NCI-H1417 treated with DMSO at 0.1 percent for 48 hours (cell line): Measurements from ENCODE around the gene PAQR8.
A peak's percentile ranks its signal among the peaks of the same experiment; 100 is the strongest.
"Not testable (repeated sequence)": the region's sequence is repeated elsewhere in the genome, so short reads cannot be mapped to it uniquely, and the experiment has no call there.

Source experiments
- DNase-seq: peaks from one replicate; lab custom pipeline; 2025; lab: John Stamatoyannopoulos, UW

The PAQR8 gene

DNA sequence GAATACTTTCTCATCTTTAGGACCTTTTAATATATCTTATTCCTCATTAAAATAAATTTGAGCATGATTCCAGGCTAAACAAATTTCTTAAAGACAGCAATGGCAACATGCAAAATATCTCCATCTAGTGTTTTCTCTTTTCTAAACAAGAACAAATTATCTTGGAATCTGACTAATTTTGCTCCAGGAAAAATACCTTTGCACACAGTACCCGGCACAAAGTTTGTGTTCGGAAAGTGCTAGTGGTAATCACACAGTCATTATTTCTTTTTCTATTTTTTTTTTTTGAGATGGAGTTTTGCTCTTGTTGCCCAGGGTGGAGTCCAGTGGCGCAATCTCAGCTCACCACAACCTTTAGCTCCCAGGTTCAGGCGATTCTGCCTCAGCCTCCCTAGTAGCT is 50.0 kb downstream of the PAQR8 start:
- no peak for DNase-seq

- DNase-seq = no peak
These were observed 53.4 kb downstream of the PAQR8 start for GRCh38 chr6:52415333-52415732.

DNA sequence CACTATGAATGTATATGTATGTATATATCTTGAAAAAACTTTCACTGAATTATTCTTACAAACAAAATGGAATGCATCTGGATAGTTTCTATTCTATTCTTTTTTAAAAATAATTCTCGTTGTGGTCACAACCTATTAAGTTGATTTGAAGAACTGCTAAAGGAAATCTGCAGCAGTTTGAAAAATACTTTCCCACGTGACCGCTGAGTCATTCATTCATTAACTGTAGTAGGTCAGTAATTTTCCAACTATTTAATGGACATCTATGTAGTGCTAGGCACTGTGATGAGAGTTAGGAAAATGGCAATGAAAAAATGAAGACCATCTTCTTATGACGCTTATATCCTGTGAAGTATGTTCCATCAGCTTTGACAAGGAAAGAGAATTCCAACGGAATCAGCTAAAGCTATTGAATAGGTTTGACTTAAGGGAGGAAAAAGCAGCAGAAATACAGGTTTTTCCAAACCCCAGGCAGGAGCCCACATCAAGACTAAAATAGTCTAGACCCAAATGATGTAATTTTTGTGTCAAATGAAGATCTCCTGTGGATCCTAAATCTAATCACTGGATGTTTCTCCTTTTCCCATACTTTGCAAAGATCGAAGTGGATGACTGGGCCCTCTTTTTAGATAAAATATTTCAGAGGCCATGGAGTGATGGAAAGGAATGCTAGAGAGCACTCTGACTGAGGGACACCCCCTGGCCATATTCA is 54.1 kb downstream of the PAQR8 start:
- DNase-seq = no peak

DNA sequence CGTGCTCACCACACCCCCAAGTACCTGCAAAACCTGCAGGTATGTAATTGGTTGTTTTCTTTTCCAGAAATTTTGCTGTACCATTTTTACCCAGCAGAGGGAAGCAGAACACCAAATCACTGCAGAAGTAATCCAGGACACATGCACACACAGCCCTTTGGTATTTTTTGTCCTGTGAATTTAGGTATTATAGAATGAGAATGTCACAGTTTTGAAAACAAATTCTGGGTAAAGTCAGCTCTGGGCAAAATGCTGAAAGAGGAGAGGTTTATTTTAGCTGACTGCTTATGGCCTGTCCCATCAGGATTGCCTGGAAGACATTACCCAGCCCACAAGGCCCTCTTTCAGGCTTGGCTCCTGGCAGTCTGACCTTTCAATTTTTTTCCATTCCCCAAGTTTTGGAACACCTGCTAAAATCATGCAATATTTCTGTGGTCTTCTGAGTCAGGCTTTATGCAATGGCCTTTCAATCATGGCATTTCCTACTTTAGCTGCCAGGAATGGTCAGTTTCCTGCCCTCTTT is 54.7 kb downstream of the PAQR8 start:
- DNase-seq = no peak

DNA sequence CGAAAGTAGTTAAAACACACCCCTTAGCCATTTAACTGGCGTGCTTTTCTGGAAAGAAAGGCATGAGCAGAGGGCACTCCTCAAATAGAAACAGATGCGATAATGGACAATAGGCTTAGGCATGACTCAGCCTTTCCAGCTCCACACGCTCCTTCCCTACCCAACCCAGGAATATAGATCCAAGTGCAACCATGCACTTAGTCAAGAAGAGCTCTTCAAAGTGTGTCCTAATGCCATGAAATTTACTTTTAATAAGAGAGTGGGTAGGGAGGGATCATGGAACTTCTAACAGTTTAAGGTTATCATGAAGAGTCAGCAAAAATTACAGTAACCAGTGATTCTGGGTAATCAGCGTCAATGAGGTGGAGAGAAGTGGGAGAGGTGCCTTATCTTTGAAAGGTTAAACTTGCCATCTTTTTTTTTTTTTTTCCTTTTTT is 55.7 kb downstream of the PAQR8 start:
- DNase-seq = no peak

GRCh38 chr6:52418606-52419005 is 56.7 kb downstream of the PAQR8 start:
- no peak for DNase-seq

- DNase-seq = peak; percentile 93
These were observed 58.1 kb downstream of the PAQR8 start, which contains the start of gene EFHC1 for GRCh38 chr6:52419809-52420667. Gene EFHC1, plus strand, starts transcription at chr6:52420342. Its CDS starts 69 bp downstream, at chr6:52420411.

DNA sequence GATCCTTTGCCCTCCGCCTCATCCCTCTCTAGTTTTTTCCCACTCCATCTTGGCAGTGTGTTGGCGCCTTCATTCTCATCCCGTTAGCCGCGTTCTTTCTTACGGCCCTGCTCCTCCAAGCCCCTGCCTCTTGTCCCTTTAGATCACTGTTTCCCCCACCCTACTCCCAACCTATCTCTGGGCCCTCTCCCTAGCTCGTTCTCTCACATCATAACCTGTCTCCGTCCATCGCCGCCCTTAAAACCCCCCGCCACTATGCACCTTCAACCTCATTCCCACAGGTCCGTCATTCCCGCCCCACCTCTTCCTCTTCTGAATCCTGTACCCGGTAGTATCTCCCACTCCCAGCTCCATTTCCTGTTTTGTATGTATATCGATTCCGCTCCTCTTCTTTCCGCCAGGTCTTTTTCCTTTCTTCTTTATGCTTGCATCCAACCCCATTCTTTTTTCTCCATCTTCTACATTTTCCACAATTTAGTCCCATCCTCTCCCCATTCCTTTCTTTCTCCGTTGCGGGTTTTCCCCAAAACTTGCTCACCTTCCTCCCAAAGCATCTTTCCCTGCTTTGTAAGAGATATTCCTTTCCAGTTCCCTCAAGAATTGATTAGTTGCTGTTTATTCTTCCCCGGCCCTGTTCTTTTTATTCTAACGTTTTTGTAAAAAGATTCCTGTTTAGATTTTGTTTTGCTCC is 58.9 kb downstream of the PAQR8 start:
- peak; percentile 19 for DNase-seq

- DNase-seq = no peak
These were observed 60.2 kb downstream of the PAQR8 start for GRCh38 chr6:52422156-52422555.

DNA sequence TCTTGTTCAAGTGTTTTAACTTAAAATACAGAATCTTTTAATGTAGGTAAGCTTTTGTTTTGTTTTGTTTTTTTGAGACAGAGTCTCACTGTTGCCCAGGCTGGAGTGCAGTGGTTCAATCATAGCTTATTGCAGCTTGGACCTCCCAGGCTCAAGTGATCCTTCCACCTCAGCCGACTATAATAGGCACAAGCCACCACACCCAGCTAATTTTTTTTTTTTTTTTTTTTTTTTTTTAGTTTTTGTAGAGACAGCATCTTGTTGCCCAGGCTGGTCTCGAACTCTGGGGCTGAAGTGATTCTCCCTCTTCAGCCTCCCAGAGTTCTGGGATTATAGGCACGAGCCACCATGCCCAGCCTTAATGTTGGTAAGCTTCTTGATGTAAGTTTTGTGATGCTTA is 61.5 kb downstream of the PAQR8 start:
- DNase-seq = no peak

DNA sequence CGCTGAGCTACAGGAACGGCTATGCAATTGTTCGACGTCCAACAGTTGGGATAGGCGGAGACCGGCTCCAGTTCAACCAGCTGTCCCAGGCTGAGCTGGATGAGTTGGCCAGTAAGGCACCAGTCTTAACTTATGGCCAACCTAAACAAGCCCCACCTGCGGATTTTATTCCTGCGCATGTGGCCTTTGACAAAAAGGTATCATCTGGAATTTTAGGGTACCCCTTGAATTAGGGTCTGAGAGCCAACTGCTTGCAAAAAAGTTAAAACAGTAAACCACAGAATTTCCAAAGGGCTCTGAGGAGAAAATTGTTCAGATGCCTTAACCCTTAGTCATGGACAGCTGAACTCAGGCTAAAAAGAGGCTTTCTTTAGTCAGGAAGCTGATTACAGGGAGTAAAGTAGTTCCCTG is 62.0 kb downstream of the PAQR8 start:
- no peak for DNase-seq

DNA sequence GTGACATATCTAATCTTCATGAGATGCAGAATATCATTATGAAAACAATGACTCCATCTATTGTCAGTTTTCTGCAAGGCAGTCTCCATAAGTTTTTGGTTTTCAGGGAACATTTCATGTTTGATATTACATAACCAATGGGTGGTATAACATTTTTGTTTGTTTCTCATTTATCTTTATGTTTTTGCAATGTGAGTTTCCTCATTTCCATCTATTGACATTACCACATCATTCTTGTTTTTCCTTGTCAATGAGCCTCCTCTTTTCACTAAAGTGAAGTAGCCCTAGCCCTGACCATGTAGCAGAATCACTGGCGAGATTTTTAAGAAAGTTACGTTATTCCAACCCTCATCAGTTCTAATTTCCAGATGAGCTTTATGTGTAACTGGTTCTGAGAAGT is 62.6 kb downstream of the PAQR8 start:
- no peak for DNase-seq

- no peak for DNase-seq
These were observed 64.7 kb downstream of the PAQR8 start for GRCh38 chr6:52426667-52427066.

DNA sequence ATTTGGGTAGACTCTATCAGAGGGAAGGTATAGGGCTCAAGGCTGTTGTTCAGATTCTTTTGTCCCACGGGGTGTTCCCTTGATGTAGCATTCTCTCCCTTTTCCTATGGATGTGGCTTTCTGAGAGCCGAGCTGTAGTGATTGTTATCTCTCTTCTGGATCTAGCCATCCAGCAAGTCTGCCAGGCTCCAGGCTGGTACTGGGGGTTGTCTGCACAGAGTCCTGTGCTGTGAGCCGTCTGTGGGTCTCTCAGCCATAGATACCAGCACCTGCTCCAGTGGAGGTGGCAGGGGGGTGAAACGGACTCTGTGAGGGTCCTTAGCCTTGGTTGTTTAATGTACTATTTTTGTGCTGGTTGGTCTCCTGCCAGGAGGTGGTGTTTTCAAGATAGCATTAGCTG is 71.3 kb downstream of the PAQR8 start:
- not testable (repeated sequence) for DNase-seq

DNA sequence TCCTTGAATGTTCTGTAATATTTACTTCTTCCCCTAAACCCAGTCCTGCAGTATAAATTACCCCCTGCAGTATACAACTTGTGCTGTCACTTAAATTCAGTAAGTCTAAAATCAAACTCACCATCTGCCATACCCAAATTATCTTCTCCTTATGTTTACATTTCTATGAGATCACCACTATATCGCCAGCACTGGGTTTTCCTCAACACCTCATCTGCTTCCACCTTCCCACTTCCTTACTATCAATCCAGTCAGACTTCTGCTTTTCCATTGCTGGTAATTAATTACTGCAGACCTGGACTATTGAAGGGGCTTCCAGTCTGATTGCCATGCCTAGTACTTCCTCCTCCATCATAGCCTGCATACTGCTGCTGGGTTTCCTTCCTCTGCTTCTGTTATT is 73.4 kb downstream of the PAQR8 start:
- no peak for DNase-seq

- no peak for DNase-seq
These were observed 77.0 kb downstream of the PAQR8 start for GRCh38 chr6:52438926-52439325.

GRCh38 chr6:52454556-52454955 is 92.6 kb downstream of the PAQR8 start:
- no peak for DNase-seq

DNA sequence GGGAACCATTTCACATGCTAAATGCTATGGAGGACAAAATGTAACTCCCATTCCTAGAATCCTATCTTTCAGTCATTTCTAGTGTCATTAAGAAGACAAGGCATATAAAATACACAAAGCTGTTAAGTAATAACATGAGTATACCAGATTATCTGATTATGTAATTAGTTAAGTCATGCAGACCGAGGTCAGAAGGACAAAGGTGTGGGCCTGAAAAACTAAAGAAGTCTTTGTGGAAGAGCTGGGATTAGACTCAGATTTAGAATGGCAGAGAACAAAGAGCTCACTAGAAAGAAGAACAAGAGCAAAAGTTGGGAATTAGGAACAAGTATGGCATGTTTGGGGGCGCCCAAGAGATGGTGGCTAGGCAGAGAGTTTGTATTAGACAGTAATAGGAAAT is 95.1 kb downstream of the PAQR8 start:
- DNase-seq = no peak
